HG03571 (cell line): Measurements from ENCODE around the gene HTR3C.
"Not testable (repeated sequence)": the region's sequence is repeated elsewhere in the genome, so short reads cannot be mapped to it uniquely, and the experiment has no call there.

ENCODE experiments used
- ATAC-seq: cut with Tn5 transposase; IDR thresholded peaks from one replicate; pipeline ENCODE4 v1.9.1; 2021; ENCODE audit not compliant: unreplicated experiment

HTR3C gene, protein sequence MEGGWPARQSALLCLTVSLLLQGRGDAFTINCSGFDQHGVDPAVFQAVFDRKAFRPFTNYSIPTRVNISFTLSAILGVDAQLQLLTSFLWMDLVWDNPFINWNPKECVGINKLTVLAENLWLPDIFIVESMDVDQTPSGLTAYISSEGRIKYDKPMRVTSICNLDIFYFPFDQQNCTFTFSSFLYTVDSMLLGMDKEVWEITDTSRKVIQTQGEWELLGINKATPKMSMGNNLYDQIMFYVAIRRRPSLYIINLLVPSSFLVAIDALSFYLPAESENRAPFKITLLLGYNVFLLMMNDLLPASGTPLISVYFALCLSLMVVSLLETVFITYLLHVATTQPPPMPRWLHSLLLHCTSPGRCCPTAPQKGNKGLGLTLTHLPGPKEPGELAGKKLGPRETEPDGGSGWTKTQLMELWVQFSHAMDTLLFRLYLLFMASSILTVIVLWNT

GRCh38 chr3:184052767-184053166, at the start of gene HTR3C:
Gene HTR3C, plus strand, starts transcription at chr3:184053047. Its CDS starts 34 bp downstream, at chr3:184053081.
- ATAC-seq: no peak

DNA sequence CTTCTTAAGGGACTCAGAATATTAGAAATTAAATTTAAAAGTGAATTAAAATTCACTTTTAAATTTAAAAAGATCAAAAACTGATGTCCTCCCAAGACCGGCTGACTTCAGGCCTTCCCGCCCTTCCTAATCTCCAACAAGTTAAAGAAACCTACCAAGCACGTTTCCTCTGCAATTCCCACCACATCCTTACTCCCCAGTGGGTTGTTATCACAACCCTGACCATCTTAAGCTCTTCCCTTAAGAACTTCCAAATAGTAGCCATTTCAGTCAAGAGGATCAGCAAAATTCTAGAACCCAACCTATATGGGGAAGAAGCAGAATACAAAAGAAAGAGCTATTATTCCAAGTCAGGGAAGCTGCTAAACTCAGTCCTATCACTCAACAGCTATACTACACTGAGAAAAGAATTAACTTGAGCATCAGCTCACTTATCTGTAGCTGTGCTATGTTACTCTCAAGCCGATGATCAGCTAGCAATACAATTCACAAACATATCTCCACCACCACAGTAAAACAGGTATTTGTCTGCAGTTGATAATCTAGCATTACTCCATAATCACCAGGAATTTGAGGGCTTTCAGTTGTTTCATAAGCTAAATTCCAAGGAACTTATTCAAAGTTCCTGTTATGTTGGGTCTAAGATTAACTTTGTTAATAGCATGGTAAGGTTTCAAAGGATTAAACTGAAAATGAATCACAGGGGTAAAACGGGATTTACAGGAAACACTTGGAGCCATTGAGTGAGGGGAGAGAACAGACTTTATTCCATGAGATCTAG, 49.5 kb upstream of the HTR3C start:
- no peak for ATAC-seq

DNA sequence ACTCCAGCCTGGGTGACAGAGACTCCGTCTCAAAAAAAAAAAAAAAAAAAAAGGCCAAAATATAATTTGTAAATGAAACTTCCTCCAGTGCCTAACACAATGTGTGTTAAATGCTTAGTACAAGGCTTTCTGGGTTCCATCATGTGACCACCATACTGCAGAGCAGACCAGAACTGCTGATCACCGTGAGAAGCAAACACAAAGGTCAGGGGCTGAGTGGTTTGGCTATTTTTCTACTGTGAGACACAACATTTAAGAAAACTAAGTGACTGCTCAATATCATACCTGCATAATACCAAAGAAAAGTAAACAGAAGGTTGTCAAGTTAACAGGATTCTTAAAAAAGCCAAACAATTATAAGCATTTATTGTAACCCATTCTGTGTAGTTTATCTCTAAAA, 48.4 kb upstream of the HTR3C start:
- ATAC-seq: no peak

GRCh38 chr3:184005941-184006507, 46.8 kb upstream of the HTR3C start:
- ATAC-seq: peak; percentile 64

- ATAC-seq: not testable (repeated sequence)
These were observed 45.6 kb upstream of the HTR3C start for GRCh38 chr3:184007143-184007813.

GRCh38 chr3:184008161-184008560, 44.7 kb upstream of the HTR3C start:
- no peak for ATAC-seq

DNA sequence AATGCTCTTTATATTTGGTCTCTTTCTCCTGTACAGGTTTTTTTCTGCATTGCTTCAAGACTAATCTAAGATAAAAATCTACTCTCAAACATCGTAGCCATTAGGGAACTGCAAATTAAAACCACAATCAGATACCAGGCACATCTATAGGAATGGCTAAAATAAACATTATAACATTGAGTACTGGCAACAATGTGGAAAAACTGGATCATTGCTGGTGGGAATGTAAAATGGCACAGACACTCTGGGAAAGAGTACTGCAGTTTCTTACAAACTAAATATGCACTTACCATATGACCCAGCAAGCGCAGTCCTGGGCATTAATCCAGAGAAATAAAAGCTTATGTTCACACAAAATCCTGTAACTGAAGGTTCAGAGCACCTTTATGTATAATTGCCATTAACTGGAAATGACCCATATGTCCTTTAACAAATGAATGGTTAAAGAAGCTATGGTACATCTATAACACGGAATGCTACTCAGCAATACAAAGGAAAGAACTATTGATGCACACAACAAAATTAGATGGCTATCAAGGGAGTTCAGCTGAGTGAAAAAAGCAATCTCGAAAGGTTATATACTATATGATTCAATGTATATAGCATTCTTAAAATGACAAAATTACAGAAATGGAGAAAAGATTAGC, 41.5 kb upstream of the HTR3C start:
- no peak for ATAC-seq

DNA sequence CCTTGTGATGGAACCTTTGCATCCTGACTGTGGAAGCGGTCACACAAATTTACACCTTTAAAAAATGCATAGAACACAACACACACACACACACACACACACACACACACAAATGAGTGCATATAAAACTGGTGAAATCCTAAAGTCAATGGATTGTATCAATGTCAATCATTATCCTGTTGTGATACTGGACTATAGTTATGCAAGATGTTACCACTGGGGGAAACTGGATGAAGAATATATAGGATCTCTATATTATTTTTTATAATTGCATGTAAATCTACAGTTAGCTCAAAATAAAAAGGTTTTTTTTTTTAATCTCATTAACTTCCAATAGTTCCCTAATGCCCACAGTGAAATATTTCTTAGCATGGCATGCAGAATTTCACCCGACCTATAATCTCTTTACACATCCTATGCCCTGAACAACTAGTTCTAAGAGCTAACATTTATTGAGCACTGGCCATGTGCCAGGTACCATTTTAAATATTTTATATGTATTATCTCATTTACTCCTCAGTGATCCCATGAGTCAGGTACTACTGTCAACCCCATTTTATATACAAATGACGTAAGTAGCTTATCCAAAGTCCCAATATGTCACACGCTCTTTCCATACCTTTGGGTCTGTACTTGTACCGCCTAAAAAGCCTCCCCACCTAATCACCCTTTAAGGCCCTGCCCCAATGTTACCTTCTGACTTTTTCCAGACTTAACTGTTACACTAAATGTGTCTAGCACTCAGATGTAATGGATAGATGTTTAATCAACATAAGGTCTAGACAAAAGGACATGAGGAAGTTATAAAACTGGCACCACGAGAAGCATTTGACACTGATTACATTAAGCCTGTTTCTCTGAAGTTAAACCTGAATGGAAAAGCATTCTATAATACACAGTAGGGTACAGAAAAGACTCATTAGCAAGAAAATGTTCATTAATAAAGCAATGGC, 40.6 kb upstream of the HTR3C start:
- ATAC-seq: no peak

DNA sequence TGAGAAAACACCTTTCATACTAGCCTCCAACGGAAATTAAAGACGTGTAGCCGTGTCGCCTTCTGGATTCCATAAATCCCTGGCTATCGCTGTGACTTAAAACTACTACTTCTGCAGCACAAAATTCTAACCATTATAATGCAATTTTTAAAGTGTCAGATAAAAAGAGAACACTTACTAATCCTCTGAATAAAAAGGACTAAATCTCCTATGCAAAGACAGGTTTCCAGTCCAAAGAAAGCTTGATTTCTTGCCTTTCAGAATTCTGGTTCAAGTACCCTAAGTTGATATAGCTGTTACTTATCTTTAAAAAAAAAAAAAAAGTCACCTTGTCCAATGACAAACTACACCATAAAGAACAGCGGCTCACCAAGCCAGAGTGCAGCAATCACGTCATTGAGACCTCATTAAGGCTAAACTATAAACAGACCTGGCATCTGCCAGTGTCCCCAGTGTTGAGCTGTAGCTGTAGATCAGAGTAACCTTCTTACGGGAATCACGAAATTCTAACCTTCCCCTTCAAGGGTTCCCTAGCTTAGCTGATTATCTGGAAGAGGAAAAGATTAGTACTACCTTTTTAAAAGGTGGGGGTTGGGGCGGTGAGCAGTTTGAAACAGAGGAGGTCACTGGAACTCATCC, 37.3 kb upstream of the HTR3C start:
- ATAC-seq: no peak

DNA sequence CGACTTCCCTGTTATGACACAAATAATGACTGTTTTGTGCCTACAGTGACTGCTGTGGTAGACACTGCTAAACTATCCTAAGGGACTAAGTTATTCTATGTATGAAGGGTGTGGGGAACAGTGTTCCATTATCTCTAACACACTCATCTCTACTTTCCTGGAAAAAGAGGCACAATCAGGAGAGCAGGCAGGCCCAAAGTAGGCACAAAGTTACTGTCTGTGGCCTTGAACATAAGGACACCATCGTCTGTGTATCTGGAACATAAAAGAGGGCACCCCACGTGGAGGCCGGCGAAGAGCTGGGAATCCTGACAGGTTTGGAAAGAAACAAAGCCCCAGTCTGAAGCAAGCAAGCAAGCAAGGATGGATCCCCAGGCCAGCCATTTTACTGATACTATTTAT, 36.7 kb upstream of the HTR3C start:
- no peak for ATAC-seq

DNA sequence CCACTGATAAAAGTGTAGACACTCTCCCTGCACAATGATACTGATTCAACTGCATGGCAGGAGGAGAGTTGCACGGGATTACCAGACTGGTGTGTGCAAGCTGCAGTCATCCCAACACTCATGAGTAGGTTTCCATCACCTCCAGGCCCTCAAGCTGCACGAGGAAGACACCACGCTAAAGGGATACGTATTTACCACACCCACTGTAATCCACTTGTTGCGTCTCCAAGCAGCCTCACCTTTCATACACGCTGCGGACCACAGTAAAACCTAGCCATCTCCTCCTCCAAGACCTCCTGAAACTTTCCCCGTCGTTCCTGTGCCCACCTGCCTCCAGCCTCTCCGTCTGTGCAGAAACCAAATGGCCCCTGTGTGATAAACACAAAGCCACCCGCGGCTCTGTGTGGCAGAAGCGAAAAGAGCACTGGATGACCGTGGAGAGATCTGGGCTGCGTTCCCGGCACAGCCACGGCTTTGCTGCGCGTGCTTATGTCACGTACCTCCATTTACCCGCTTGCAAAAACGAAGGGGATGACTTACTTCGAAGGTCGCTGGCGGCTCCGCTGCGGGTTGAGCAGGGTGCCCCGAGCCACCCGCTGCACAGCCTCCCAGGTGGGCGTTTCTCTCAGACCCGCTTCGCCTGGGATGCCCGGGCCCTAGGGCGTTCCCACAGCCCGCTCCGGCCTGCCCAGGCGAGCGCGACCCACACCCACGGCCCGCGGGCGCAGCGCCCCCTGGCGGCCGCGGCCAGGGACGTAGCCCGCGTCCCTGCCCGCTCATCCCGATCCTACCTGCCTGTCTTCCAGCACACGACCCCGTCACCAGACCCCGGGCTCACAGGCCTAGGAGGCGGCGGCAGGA, 35.8 kb upstream of the HTR3C start:
- peak; percentile 81 for ATAC-seq

- peak; percentile 95 for ATAC-seq
These were observed 35.0 kb upstream of the HTR3C start, which contains the start of gene ABCC5 for GRCh38 chr3:184017672-184018423. Gene ABCC5, minus strand, starts transcription at chr3:184017884. Its CDS starts 3,492 bp downstream, at chr3:184014392.

- no peak for ATAC-seq
These were observed 34.3 kb upstream of the HTR3C start for GRCh38 chr3:184018424-184018973.

- no peak for ATAC-seq
These were observed 30.5 kb upstream of the HTR3C start for GRCh38 chr3:184022323-184022722.

DNA sequence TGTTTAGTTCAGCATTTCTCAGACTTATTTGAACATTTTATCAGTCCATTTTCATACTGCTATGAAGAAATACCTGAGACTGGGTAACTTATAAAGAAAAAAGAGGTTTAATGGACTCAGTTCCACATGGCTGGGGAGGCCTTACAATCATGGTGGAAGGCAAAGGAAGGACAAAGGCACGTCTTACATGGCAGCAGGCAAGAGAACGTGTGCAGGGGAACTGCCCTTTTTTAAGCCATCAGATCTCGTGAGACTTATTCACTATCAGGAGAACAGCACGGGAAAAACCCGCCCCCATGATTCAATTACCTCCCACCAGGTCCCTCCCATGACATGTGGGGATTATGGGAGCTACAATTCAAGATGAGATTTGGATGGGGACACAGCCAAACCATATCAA, 27.6 kb upstream of the HTR3C start:
- not testable (repeated sequence) for ATAC-seq

GRCh38 chr3:184028275-184028890, 24.5 kb upstream of the HTR3C start:
- ATAC-seq: not testable (repeated sequence)

- no peak for ATAC-seq
These were observed 23.4 kb upstream of the HTR3C start for GRCh38 chr3:184029443-184029842.
